Activated gamma-delta T cell treated with Interleukin-2 at 50 U/mL for 16 hours (primary cell): ENCODE results near the gene RNASE12.
"Not testable (repeated sequence)": the region's sequence is repeated elsewhere in the genome, so short reads cannot be mapped to it uniquely, and the experiment has no call there.

ENCODE experiments used
- DNase-seq: peaks from one replicate; pipeline ENCODE4 v3.0.0-alpha.2; 2020

RNASE12 gene

GRCh38 chr14:20613094-20614037 lies 22.2 kb upstream of the RNASE12 start:
- peak; percentile 77 for DNase-seq

GRCh38 chr14:20612403-20612802 lies 21.2 kb upstream of the RNASE12 start:
- no peak for DNase-seq

GRCh38 chr14:20611277-20611676 lies 20.1 kb upstream of the RNASE12 start:
- DNase-seq, result no peak

- peak; percentile 61 for DNase-seq
Measured at GRCh38 chr14:20610002-20610765, 19.0 kb upstream of the RNASE12 start.

GRCh38 chr14:20609215-20610001 lies 18.2 kb upstream of the RNASE12 start:
- DNase-seq, result peak; percentile 47

GRCh38 chr14:20608383-20609110 lies 17.4 kb upstream of the RNASE12 start:
- no peak for DNase-seq

GRCh38 chr14:20607617-20608016 lies 16.4 kb upstream of the RNASE12 start:
- no peak for DNase-seq

GRCh38 chr14:20606902-20607242 lies 15.7 kb upstream of the RNASE12 start:
- DNase-seq, result no peak

- no peak for DNase-seq
Measured at GRCh38 chr14:20606190-20606901, 15.2 kb upstream of the RNASE12 start.

GRCh38 chr14:20603813-20604690 lies 12.9 kb upstream of the RNASE12 start:
- DNase-seq, result no peak

- DNase-seq, result no peak
Measured at GRCh38 chr14:20602583-20602982, 11.4 kb upstream of the RNASE12 start.

GRCh38 chr14:20601522-20601921 lies 10.3 kb upstream of the RNASE12 start:
- no peak for DNase-seq

GRCh38 chr14:20597108-20597507 lies 5.9 kb upstream of the RNASE12 start:
- DNase-seq, result no peak

GRCh38 chr14:20595726-20596125 lies 4.5 kb upstream of the RNASE12 start:
- DNase-seq, result not testable (repeated sequence)

- DNase-seq, result no peak
Measured at GRCh38 chr14:20592574-20592973, 1.4 kb upstream of the RNASE12 start.

- no peak for DNase-seq
Measured at GRCh38 chr14:20587489-20588154, 3.6 kb downstream of the RNASE12 start, which contains the start of gene RNASE11. RNASE11 (minus strand) TSS chr14:20588001.

GRCh38 chr14:20583908-20584307 lies 7.3 kb downstream of the RNASE12 start:
- DNase-seq, result no peak

- no peak for DNase-seq
Measured at GRCh38 chr14:20583142-20583541, 8.0 kb downstream of the RNASE12 start.

- no peak for DNase-seq
Measured at GRCh38 chr14:20580242-20580641, 10.9 kb downstream of the RNASE12 start.
